ENCODE data around the gene SLC34A3.
"Not testable (repeated sequence)": the region's sequence is repeated elsewhere in the genome, so short reads cannot be mapped to it uniquely, and the experiment has no call there.

The SLC34A3 gene

GRCh38 chr9:137228968-137229896 is 1.5 kb upstream of the SLC34A3 start:
- no peak for DNase-seq (ENCODE audit: low read depth, low spot score)

DNA sequence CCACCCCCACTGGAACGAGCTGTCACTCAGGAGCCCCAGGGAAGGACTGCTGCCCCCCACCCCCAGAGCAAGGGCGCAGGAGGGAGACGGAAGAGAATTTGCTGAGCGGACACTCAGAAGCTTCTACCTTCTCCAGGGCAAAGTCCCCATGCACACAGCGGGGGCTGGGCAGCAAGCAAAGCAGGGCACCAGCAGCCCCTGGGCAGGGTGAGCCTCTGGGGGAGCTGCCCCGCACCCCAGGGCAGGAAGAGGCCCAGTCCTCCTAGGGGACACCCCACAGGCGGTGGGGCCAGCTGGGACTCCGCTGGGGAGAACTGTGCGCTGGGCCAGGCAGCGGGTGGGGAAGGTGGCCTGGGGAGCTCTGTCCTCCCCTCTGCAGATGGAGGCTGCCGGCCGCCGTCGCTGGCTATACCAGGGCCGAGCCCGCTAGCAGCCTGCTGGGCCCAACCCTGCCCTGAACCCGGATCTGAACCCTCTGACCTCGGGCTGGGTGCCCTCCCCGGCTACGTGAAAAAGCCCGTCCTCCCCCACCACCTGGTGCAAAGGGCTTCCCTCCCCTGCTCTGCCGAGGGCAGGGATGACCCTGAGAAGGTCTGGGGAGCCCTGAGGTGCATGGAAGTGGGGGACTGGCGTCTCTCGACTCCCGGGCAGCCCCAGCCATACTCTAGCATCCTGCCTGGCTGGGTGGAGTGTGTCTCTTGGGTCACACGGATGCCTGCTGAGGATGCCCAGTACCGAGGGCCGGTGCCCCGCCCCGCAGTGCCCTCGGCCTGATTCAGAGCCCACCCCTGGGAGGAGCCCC is 597 bp upstream of the SLC34A3 start:
- DNase-seq (ENCODE audit: low read depth, low spot score) = no peak

DNA sequence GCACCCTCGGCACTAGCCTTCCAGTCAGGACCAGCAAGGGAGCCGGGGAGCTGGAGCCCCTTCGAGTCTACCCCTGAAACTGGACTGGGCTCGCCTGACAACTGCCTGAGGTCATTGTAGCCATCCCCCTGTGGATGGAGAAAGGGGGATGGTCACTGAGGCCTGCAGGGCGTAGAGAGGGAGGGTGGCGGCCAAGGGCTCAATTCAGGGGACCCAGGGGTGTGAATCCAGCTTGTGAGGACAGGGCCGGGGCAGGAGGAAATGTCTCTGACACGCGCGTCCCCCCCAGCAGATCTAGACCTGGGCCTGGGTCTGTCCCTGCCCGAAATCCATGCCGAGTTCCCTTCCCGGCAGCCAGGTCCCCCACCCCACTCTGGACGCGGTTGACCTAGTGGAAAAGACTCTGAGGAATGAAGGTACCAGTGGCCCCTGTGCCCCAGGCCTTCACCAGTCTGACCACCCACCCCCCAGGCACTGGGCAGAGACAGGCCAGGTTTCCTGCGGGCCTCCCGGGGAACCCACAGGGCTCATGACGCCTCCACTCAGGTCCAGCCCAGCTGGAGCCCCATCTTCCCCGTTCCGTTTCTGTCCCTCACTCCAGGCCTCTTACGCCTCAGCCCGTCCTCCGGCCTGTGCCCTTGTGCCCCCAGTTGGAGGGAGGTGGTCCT is 805 bp downstream of the SLC34A3 start:
- no peak for DNase-seq (ENCODE audit: low read depth, low spot score)

DNA sequence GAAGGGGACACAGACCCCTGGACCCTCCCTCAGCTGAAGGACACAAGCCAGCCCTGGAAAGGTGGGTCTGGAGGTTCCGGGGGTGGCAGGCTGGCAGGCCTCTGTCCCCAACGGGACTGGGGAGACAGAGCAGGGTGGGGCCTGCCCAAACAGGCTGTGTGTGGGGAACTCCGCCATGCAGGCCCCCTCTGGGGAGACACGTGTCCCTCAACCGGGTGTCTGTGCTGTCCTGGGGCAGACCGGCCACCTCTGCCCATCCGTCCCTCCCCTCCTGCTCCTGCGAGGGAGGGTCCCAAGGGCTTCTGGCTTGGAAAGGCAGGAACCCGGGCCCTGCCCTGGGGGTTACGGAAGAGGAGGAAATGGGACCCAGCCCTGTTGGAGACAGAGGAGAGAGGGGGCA is 1.4 kb downstream of the SLC34A3 start:
- no peak for DNase-seq (ENCODE audit: low read depth, low spot score)

GRCh38 chr9:137232510-137232909 is 1.8 kb downstream of the SLC34A3 start:
- no peak for DNase-seq (ENCODE audit: low read depth, low spot score)

DNA sequence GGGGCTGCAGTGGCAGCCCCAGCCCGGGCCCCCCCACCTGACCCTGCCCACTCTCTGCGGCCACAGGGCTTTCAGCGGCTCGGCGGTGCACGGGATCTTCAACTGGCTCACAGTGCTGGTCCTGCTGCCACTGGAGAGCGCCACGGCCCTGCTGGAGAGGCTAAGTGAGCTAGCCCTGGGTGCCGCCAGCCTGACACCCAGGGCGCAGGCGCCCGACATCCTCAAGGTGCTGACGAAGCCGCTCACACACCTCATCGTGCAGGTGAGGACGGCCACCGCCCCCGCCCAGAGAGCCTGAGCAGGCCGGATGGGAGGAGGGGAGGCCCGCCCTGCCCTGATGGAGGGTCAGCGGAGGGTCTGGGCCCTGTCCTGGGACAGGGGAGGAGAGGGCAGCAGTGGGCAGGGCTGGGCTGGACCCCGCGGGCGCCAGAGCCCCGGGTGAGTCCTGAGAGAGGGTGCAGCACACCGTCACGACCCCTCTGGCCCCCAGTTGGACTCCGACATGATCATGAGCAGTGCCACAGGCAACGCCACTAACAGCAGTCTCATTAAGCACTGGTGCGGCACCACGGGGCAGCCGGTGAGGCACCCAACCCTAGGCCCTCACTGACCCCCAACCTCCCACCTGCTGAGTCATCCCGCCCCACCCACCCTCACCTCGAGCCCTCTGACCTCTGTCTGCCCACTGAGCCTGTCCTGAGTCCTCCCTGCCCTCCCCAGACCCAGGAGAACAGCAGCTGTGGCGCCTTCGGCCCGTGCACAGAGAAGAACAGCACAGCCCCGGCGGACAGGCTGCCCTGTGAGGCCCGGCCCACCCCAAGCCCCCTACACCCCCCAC is 2.7 kb downstream of the SLC34A3 start:
- no peak for DNase-seq (ENCODE audit: low read depth, low spot score)

- no peak for DNase-seq (ENCODE audit: low read depth, low spot score)
These were observed 3.5 kb downstream of the SLC34A3 start for GRCh38 chr9:137234055-137234697.

GRCh38 chr9:137234758-137235423 is 4.2 kb downstream of the SLC34A3 start:
- no peak for DNase-seq (ENCODE audit: low read depth, low spot score)

- DNase-seq (ENCODE audit: low read depth, low spot score) = no peak
These were observed 4.9 kb downstream of the SLC34A3 start for GRCh38 chr9:137235424-137236237.

GRCh38 chr9:137236238-137236935 is 5.7 kb downstream of the SLC34A3 start:
- peak; percentile 76 for DNase-seq (ENCODE audit: low read depth, low spot score)

DNA sequence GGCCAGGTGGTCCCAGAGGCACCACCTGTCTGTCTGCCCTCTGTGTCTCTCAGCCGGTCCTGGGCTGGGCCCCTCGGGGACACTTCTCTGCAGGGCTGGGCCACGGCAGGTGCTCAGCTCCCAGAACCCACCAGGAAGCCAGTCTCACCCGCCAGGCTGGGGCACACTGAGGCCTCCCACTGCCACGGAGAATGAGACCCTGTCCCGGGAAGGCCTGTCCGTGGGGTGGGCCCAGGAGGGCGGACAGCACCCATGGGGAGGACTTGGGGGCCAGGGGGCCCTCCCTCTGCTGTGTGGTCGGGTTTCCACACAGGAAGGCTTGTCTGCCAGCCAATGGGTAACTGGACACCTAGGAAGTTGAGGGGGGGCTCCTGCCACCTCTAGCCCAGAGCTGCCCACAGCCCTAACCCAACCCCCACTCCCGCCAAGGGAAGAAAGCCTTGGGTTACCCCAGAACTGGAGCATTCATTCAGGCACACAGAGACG is 6.3 kb downstream of the SLC34A3 start:
- DNase-seq (ENCODE audit: low read depth, low spot score) = no peak

DNA sequence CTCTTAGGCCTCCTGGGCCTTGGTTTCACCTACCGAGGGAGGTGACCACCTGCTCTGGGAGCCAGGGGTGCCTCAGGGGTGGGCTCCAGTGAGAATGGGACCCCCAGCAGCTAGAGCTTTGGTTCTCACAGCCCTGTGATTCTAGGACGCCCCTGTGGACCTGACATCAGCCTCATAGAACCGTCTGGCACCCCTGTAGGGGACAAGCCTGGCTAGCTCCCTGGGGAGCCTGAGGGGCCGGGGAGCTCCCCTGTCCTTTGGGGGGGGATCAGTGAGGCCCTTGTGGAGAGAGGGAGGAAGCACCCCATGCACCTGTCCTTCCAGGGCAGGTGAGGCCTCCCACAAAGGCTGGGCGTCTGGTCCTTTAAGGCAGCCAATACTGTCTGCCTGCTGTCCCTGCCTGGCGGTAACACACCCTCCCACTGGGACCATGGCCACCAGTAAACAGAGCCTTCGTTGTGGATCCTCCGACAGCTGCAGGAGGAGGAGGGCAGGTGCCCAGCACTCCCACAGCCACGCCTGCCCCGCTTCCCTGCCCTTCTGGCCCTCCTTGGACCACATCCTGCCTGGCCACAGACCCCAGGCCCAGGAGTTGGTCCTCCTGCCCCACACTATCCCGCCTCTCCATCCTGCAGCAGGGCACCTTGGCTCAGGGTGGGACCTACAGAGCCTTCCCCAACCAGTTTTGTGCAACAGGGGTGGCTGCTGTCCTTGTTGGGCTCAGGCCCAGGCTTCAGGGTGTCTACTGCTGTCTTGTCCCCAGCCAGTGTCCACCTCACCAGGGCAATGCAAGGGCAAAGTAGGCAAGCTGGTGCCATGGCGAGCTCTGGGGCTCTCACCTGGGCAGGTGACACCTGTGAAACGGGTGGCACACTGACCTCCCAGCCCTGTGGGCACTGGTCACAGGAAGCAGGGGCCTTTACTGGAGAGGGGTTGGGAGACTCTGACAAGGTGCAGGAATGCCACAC is 7.3 kb downstream of the SLC34A3 start:
- no peak for DNase-seq (ENCODE audit: low read depth, low spot score)

- not testable (repeated sequence) for DNase-seq (ENCODE audit: low read depth, low spot score)
These were observed 9.0 kb downstream of the SLC34A3 start for GRCh38 chr9:137239541-137240200.

DNA sequence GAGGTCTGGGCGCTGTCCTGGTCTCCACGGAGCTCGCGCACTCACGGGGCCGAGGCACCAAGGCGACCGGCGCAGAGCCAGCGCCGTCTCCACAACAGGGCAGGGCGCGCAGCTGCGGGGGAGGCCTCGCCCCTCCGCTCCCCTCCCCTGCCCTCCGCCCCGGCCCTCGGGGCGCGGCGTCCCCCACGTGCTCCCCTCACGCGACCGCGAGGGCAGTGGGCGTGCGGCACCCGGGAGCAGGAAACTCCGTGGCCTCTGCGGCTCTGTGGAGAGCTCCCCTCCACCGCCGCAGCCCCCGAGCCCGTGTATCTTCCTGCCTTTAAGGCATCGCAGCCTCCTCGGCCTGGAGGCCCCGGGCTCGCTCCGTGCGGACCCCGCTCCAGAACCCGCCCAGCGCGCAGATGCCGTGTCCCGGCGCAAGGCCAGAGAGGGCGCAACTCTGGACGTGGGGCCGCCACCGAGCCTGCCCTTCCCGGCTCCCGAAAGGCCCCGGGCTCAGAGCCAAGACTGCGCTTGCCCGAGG is 9.7 kb downstream of the SLC34A3 start:
- peak; percentile 37 for DNase-seq (ENCODE audit: low read depth, low spot score)

DNA sequence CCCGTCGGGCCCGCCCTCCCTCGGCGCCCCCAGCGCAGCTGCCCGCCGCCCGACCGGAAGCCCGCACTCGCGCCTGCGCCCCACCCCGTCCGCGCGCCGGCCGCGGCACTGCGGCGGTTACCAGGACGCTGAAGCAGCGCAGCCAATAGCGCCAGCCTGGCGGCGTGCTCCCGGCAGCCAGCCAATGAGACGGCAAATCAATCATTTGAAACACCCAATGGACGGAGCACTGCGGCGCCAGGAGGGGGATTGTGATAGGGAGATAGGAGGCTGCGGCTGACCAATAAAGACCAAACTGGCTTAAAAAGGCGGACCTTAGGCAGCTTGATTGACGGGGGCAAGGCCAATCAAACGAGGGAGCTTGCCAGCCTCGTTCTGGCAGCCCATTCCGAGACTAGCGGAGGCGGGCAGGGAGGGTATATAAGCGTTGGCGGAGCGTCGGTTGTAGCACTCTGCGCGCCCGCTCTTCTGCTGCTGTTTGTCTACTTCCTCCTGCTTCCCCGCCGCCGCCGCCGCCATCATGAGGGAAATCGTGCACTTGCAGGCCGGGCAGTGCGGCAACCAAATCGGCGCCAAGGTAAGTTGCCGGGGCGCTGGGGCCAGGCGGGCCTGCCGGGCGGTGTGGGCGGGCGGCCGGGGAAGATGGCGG is 10.3 kb downstream of the SLC34A3 start, which contains the start of gene TUBB4B:
TUBB4B (plus strand) TSS at position 447 of the 649 bp plus-strand sequence; CDS start at position 521, 74 bp downstream.
- DNase-seq (ENCODE audit: low read depth, low spot score) = peak; percentile 96

All from activated CD4-positive, CD25-positive, alpha-beta regulatory T cell treated with anti-CD3 and anti-CD28 coated beads, Interleukin-2, amount 50 U/mL, for 16 hours (primary cell).